ENCODE results near the gene TGDS.
A peak's percentile ranks its signal among the peaks of the same experiment; 100 is the strongest.
"Not testable (repeated sequence)": the region's sequence is repeated elsewhere in the genome, so short reads cannot be mapped to it uniquely, and the experiment has no call there.

TGDS gene

DNA sequence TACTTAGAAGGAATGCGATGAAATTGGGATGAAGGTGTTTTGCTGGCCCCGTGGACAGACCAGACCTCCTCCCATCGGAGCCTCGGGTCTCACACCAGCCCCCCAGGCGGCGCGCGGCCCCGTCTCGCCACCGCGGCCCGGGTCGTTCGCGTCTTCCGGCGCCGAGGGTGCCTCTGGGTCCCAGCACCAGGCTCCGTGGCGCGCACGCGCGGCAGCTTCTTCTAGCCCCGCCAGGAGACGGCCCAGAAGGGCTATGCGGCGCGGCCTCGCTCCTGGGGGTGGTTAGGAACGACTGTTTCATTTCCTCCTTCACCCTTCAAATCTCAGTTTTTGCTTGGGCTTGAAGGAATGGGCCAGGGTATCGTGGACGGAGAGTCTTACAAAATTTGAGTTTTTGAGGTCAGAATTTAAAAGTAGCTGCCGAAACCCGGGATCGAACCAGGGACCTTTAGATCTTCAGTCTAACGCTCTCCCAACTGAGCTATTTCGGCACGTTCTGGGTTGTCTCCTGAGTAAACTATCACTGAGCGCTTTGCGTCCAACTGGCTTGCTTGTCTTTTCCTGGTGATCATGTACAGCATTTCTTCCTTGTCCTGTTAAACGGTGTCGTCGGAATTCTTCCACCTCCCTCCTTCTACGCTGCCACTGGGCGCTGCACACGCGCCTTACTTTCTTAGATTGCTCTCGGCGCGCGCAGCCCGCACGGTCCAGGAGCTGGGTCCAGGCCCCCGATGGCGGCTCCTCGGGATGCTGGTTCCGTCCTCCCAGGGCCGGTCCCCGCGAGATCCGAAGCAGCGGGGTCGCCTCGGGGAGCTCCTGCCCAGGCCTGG is 46.5 kb downstream of the TGDS start:
- peak; percentile 91 to 93 for DNase-seq

DNA sequence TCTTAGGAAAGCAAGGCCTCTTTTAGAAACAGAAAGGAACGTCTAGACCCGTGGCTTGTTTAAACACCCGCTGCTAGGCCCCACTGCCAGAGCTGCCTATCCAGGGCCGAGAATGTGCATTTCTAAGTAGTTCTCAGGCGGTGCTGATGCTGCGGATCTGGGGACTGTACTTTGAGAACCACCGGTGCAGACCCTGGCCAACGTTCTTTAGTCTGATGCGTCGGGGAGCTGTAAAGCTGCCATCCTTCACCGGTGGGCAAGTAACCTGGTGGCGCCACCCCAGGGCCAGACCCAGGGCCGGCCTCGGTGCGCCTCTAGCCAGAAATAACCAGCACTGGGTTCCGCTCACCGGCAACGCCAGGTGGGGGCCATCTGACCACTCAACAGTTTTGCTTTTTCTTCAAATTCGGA is 47.1 kb downstream of the TGDS start:
- peak; percentile 23 for DNase-seq

DNA sequence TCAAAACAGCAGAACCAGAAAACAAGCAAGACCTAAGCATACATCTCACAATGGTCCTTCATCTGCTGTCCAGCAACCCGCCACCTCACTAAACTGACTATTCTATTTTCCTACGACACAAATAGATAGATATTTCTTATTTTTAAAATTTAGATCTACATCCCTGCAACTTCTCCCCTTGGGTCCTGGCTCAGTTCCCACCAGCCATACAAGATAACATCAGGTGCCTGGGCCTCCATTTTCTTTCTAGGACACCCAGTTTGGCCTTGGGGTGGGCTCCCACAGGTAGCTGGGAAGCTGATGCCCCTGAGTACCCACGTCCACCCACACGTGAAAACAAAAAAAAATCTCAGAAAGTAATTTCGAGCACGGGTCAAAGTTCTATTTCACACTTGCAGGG is 47.6 kb downstream of the TGDS start:
- no peak for DNase-seq

DNA sequence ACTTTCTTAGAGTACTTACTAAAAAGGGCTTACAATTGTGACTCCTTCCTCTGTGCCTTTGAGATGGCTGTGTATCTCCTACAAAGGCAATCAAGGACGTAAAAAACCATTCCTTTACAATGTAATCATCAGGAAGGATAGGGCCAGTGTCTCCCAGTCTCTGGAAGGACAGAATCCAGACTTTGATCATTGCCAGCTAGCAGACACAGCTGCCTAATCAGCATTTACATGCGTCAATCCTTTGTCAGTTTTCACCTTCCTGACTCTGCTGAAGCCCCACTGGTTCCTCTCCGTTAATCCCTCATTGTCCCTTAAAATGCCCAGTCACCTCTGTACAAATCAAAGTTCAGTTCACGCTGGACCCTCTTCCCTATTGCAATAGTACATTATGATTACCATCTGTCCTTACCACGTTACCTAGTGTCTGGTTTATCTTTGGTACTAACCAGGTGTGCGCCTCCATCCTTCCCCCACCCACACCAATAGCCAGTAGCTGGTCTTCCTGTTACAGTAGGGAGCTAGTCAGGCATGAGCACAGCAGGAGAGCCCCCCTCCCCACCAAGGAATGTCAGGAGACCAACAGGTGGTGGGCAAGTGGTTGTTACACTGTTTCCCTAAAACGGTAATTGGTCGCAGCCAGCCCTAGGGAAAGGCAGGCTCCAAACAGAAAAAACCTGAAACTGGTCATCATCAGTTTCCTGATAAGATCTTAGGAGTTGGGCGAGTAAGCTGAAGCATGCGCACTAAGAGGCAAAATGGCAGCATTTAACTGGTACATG is 49.7 kb downstream of the TGDS start:
- DNase-seq: no peak

DNA sequence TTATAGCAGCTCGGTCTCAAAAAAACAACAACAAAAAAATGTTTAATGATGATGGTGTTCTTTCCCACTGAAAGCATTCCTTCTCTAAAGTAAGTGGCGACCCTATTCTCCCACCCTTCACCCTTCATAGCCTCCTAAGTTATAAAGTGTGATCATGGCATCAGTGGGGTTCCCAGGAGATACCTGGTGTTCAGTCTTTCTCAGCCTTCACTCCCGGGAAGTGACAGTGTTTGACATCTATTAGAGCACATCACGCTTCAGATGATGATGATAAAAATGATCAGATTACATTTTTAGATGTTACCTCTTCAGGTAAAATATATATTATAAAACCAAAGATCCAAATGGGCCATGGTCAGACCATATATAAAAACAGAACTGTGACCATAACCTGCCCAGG is 51.0 kb downstream of the TGDS start:
- DNase-seq: no peak

DNA sequence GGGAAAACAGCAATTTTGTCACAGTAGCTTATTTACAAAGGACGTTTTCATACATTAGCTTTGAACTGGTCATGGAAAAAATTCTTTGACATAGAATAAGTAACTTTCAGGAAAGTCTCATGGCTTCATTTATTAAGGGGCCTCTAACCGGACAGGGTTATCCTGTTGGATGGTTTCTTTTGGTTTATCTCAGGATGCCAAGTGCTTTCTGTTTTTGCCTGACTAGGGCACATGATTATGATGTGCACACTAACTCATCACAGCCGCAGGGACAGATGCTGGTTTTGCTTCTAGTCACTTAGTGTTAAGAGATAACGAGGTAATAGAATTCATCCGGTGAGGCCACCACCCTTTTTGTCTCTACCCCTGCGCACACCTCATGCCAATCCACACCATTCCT is 53.0 kb downstream of the TGDS start:
- DNase-seq: no peak

DNA sequence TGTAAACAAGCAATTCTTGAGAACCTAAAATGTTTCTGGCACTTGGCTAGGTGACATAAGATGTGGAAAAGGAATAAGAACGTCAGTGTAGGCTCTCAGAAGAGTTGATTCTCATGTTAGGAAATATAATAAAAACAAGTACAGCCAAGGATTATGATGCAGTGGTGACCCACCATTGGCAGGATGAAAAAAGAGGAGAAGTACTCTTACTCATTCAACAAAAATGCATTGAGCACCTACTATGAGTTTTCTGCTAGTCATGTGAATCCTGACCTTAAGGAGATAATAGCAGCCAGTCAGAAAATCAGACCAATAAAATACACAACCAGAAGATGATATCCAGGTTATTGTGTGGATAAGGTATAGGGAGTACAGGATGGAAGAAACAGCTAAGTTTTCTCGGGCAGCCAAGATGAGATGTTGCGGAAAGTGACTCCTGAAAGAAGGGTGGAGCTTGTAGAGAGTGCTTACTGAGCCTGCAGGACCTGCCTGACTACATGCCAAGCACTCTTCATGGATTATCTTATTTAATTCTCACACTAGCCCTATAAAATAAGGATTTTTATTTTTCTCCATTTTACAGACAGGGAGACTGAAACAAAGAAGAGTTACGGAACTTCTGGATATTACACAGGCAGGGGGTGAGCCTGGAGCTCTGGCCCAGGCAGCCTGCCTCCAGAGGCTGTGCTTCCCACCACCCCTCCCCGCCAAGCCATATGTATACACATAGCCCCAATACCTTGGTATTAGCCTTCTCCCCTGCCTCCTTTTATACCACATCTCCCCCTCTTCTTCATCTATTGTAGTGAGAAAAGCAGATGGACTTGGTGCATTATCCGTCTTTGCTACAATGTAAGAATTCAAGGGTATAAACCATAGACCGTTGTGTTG is 58.0 kb downstream of the TGDS start:
- DNase-seq: no peak

DNA sequence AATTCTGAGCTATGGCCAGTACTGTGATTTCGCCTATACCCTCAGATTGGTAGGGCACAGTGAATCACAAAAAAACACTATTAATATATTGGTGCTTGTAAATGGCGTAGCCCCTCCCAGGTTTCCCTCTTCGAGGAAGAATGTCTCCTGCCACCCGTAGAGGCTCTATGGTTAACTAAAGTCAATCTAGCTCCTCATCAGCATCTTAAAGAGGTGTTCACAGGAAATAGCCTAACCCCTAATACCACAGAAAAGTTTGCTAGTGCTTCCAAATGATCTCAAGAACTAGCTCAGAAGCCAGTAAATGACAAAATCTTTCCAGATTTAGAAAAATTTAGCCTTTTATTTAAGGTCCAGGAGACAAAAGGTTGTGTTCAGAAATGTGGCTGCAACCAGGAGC is 60.2 kb downstream of the TGDS start:
- no peak for DNase-seq

DNA sequence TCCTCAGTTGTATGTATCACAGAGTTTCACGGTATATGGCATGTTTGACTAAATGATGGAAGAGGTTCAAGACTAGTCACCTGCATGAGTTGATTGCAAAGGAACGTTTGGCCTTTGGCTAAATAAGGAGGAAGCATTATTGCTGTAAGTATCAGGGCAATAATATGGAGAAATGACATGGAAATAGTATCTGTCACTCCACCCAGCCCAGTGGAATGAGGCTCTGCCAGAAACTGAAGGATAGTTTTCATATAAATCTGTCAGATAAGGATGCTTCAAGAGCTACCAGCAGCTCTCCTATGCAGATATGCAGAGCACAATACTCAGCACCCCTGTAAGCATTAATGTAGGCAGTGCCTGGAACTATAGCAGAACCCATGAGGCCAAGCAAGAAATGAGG is 60.7 kb downstream of the TGDS start:
- no peak for DNase-seq

DNA sequence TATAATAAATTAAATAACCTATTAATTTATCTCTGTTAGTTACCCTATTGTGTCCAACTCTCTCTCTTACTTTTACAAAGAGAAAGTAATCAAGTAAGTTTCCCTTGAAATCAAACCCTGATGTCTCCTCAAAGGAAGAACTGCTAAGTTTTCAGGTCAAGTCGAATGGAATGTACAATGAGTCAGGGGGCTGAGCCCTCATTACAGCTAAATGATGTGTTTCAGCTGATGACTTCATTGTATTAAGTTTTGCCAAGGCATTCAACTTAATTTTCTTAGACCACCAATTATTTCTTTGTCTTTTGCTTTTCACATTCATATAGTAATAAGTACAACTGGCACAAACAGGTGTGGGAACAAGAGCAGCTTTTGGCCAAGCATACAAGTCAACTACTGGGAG is 61.8 kb downstream of the TGDS start:
- DNase-seq: no peak

DNA sequence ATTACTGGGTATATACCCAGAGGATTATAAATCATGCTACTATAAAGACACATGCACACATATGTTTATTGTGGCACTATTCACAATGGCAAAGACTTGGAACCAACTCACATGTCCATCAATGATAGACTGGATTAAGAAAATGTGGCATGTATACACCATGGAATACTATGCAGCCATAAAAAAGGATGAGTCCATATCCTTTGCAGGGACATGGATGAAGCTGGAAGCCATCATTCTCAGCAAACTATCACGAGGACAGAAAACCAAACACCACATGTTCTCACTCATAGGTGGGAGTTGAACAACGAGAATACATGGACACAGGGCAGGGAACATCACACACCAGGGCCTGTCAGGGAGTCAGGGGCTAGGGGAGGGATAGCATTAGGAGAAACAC is 63.7 kb downstream of the TGDS start:
- DNase-seq: not testable (repeated sequence)

DNA sequence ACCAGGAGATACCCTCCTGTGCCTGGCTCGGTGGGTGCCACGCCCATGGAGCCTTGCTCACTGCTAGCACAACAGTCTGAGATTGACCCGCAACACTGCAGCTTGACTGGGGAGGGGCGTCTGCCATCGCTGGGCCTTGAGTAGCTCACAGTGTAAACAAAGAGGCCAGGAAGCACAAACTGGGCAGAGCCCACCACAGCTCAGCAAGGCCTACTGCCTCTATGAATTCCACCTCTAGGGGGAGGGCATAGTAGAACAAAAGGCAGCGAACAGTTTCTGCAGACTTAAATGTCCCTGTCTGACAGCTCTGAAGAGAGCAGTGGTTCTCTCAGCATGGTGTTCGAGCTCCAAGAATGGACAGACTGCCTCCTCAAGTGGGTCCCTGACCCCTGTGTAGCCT is 69.0 kb downstream of the TGDS start:
- DNase-seq: not testable (repeated sequence)

DNA sequence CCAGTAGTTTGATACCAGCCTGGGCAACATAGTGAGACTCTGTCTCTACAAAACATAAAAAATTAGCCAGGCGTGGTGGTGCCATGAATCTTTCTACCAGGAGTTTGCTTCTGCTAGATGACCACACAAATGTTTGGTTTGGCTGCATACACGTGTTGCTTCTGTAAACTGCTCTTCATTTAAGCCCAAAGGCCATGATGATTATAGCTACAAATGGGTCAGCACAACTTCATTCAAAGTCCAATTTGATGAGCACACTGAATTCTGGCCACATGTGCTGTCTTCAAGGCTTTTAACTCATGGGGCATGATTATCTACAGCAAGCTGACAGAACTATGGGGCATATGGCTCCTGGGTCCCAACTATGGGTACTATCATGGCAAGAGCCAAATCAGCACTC is 70.2 kb downstream of the TGDS start:
- DNase-seq: no peak

DNA sequence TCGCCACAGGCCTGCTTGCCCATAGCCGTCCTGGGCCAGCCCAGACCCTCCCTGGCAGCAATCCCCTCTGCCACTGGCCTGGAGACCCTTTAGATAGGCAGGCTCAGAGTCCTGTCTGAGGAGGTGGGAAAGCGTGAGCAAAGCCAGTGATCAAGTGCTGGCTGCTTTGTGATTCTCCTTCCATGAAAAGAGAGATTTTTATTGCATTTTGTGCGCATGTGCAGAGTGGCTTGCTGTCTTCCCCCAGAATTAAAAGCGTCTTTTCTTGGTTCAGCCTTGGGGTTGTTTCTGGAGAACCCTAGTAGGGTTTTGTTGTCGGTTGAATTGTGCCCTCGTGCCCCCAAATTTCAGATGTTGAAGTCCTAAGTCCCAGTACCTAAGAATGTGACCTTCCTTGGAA is 71.5 kb downstream of the TGDS start:
- DNase-seq: no peak

Measured in activated CD4-positive, alpha-beta T cell treated with anti-CD3 and anti-CD28 coated beads, Interleukin-2, amount 50 U/mL, for 4 hours (primary cell).